ENCODE measurements around the gene TBC1D30. TPM values are rescaled to one million over a fixed set of nuclear protein-coding genes. Genes with fewer than 3 reads are reported as not detected.

TBC1D30 gene
- total and polyA plus RNA-seq, 4 donors, result 0.46 to 2.2 (median 0.70) TPM

GRCh38 chr12:64785838-64786237, 38.6 kb upstream of the TBC1D30 start:
- no peak overlapping the region for H3K9ac ChIP-seq (ENCODE audit: low read depth in 1 of 2, low read length in 2 of 2)
- H3K9me3 ChIP-seq (ENCODE audit: control insufficient read depth in 4 of 4, low read length in 3 of 4), result no peaks in the 10 kb centered on the region
- TF ChIP-seq, protein P1, sequence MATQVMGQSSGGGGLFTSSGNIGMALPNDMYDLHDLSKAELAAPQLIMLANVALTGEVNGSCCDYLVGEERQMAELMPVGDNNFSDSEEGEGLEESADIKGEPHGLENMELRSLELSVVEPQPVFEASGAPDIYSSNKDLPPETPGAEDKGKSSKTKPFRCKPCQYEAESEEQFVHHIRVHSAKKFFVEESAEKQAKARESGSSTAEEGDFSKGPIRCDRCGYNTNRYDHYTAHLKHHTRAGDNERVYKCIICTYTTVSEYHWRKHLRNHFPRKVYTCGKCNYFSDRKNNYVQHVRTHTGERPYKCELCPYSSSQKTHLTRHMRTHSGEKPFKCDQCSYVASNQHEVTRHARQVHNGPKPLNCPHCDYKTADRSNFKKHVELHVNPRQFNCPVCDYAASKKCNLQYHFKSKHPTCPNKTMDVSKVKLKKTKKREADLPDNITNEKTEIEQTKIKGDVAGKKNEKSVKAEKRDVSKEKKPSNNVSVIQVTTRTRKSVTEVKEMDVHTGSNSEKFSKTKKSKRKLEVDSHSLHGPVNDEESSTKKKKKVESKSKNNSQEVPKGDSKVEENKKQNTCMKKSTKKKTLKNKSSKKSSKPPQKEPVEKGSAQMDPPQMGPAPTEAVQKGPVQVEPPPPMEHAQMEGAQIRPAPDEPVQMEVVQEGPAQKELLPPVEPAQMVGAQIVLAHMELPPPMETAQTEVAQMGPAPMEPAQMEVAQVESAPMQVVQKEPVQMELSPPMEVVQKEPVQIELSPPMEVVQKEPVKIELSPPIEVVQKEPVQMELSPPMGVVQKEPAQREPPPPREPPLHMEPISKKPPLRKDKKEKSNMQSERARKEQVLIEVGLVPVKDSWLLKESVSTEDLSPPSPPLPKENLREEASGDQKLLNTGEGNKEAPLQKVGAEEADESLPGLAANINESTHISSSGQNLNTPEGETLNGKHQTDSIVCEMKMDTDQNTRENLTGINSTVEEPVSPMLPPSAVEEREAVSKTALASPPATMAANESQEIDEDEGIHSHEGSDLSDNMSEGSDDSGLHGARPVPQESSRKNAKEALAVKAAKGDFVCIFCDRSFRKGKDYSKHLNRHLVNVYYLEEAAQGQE (IDR thresholded peaks at IDR 0.05), result no peak
- no peak for TF ChIP-seq HNF4G (IDR thresholded peaks at IDR 0.05)
- TF ChIP-seq HNF4A (conservative IDR thresholded peaks at IDR 0.05), result no peak
- no peak for TF ChIP-seq SP1 (IDR thresholded peaks at IDR 0.05)
- TF ChIP-seq RXRA (IDR thresholded peaks at IDR 0.05), result no peak
- no peak for TF ChIP-seq YY1 (IDR thresholded peaks at IDR 0.05)
- no peak for TF ChIP-seq JUND (IDR thresholded peaks at IDR 0.05)
- no peak for TF ChIP-seq FOXA2 (IDR thresholded peaks at IDR 0.05)
- no peak for TF ChIP-seq EGR1 (IDR thresholded peaks at IDR 0.05; ENCODE audit: low read depth in 2 of 2)
- peaks cover 4 to 10% (median 6%) of the 10 kb centered on the region in 4 donors for H3K4me1 ChIP-seq (ENCODE audit: control insufficient read depth in 4 of 4, insufficient read depth in 4 of 4, low read length in 3 of 4)
- WGBS, result 93% methylated on average over 6 of the region's 6 CpGs
- peaks cover 0 to 2% (median 0%) of the 10 kb centered on the region in 4 donors for H3K36me3 ChIP-seq (ENCODE audit: control insufficient read depth in 4 of 4, insufficient read depth in 3 of 4, low read depth in 1 of 4, low read length in 3 of 4)
- H3K27ac ChIP-seq (ENCODE audit: low read depth in 1 of 2, low read length in 2 of 2), result no peak overlapping the region
- DNase-seq (ENCODE audit: low spot score), result no peak
- H3K4me3 ChIP-seq (ENCODE audit: low read depth in 1 of 3, low read length in 3 of 3), result no peak overlapping the region
- no peaks in the 10 kb centered on the region for H3K27me3 ChIP-seq (ENCODE audit: control insufficient read depth in 4 of 4, insufficient read depth in 4 of 4, low read length in 3 of 4)

GRCh38 chr12:64790166-64790565, 34.3 kb upstream of the TBC1D30 start:
- no peak overlapping the region for H3K9ac ChIP-seq (ENCODE audit: low read depth in 1 of 2, low read length in 2 of 2)
- no peaks in the 10 kb centered on the region for H3K4me1 ChIP-seq (ENCODE audit: control insufficient read depth in 4 of 4, insufficient read depth in 4 of 4, low read length in 3 of 4)
- no peak overlapping the region for H3K4me3 ChIP-seq (ENCODE audit: low read depth in 1 of 3, low read length in 3 of 3)
- TF ChIP-seq YY1 (IDR thresholded peaks at IDR 0.05) (no peak), TAF1 (conservative IDR thresholded peaks at IDR 0.05) (no peak), FOXA1 (IDR thresholded peaks at IDR 0.05) (no peak), SP1 (IDR thresholded peaks at IDR 0.05) (no peak), HNF4G (IDR thresholded peaks at IDR 0.05) (no peak), RAD21 (IDR thresholded peaks at IDR 0.05) (no peak), EGR1 (IDR thresholded peaks at IDR 0.05; ENCODE audit: low read depth in 2 of 2) (no peak), JUND (IDR thresholded peaks at IDR 0.05) (no peak), RXRA (IDR thresholded peaks at IDR 0.05) (no peak), GABPA (IDR thresholded peaks at IDR 0.05 in 1 of 2, conservative IDR thresholded peaks at IDR 0.05 in 1 of 2) (no peak)
- TF ChIP-seq, protein P1 (IDR thresholded peaks at IDR 0.05), result no peak
- WGBS, result 80% methylated on average over 1 of the region's 1 CpG
- H3K9me3 ChIP-seq (ENCODE audit: control insufficient read depth in 4 of 4, low read length in 3 of 4), result no peaks in the 10 kb centered on the region
- DNase-seq (ENCODE audit: low spot score), result no peak
- peaks cover 0 to 2% (median 0%) of the 10 kb centered on the region in 4 donors for H3K36me3 ChIP-seq (ENCODE audit: control insufficient read depth in 4 of 4, insufficient read depth in 3 of 4, low read depth in 1 of 4, low read length in 3 of 4)
- no peak overlapping the region for H3K27ac ChIP-seq (ENCODE audit: low read depth in 1 of 2, low read length in 2 of 2)
- no peaks in the 10 kb centered on the region for H3K27me3 ChIP-seq (ENCODE audit: control insufficient read depth in 4 of 4, insufficient read depth in 4 of 4, low read length in 3 of 4)
